ENCODE data around the gene PPP4R4.

GRCh38 chr14:94181835-94182234 lies 7.7 kb downstream of the PPP4R4 start:
- TF ChIP-seq POLR2A (IDR thresholded peaks at IDR 0.05; ENCODE audit: low read length) = no peak
- TF ChIP-seq GATA1 (IDR thresholded peaks at IDR 0.05; ENCODE audit: low read depth, low read length) = no peak

All from erythroblast (primary cell).